T-helper 17 cell (primary cell): ENCODE data around the gene FMN1. TPM values are rescaled to one million over a fixed set of nuclear protein-coding genes. Genes with fewer than 3 reads are reported as not detected.

Experiments used
- ATAC-seq: fragments of 150-1000 bp; cut with Tn5 transposase; 2 replicates; pipeline ENCODE4 v1.10.0; 2021; ENCODE audit warnings: mild to moderate bottlenecking, moderate library complexity
- DNase-seq, 3 donors: peaks; one replicate each; pipeline versions ENCODE4 v3.0.0 to v3.0.0-alpha.2; 2020 to 2021
- H3K9me3 ChIP-seq: one replicate; pipeline ENCODE4 v1.7.0; 2013; ENCODE audit warnings: low read length, mild to moderate bottlenecking; ENCODE audit not compliant: control insufficient read depth, poor library complexity, severe bottlenecking
- H3K27ac Mint-ChIP-seq: one replicate; pipeline ENCODE4 v1.8.0; 2022; ENCODE audit warnings: mild to moderate bottlenecking, moderate library complexity, mixed read lengths
- H3K27me3 Mint-ChIP-seq: one replicate; pipeline ENCODE4 v1.8.0; 2022; ENCODE audit warnings: mixed read lengths
- H3K36me3 Mint-ChIP-seq: one replicate; pipeline ENCODE4 v1.8.0; 2022; ENCODE audit warnings: low read depth, mixed read lengths
- H3K4me1 Mint-ChIP-seq: one replicate; pipeline ENCODE4 v1.8.0; 2022; ENCODE audit warnings: mild to moderate bottlenecking, mixed read lengths
- H3K4me3 Mint-ChIP-seq: one replicate; pipeline ENCODE4 v1.8.0; 2022; ENCODE audit warnings: mild to moderate bottlenecking, moderate library complexity, mixed read lengths
- total RNA-seq, 4 donors: library from RNA in 2 of 4; stranded (reverse) in 2 of 4; gene quantifications; one replicate each; pipeline ENCODE4 v1.2.3 and lab custom pipeline; 2022 to 2026

The FMN1 gene
- total RNA-seq, 2 donors from 2014 or later: 18.7 to 35.2 TPM

GRCh38 chr15:33119865-33120264, 74.6 kb downstream of the FMN1 start:
- H3K9me3 ChIP-seq: no peaks in the 10 kb centered on the region
- Mint-ChIP-seq H3K36me3 (no peaks in the 10 kb centered on the region), H3K4me3 (no peak overlapping the region), H3K27ac (no peak overlapping the region), H3K27me3 (peaks cover 15% of the 10 kb centered on the region), H3K4me1 (peaks cover 8% of the 10 kb centered on the region)
- ATAC-seq: no peak
- no peak for DNase-seq

- Mint-ChIP-seq H3K36me3 (no peaks in the 10 kb centered on the region), H3K27ac (no peak overlapping the region), H3K4me1 (peaks cover 8% of the 10 kb centered on the region), H3K4me3 (no peak overlapping the region), H3K27me3 (peaks cover 15% of the 10 kb centered on the region)
- DNase-seq (no peak), ATAC-seq (no peak)
- no peaks in the 10 kb centered on the region for H3K9me3 ChIP-seq
Observed at GRCh38 chr15:33119273-33119672, 75.2 kb downstream of the FMN1 start.

- DNase-seq (no peak), ATAC-seq (no peak)
- H3K27me3 Mint-ChIP-seq: peaks cover 21% of the 10 kb centered on the region
- H3K4me1 Mint-ChIP-seq: peaks cover 4% of the 10 kb centered on the region
- no peaks in the 10 kb centered on the region for H3K36me3 Mint-ChIP-seq
- no peak overlapping the region for H3K4me3 Mint-ChIP-seq
- no peaks in the 10 kb centered on the region for H3K9me3 ChIP-seq
- no peak overlapping the region for H3K27ac Mint-ChIP-seq
Observed at GRCh38 chr15:33116198-33116597, 78.3 kb downstream of the FMN1 start.

DNA sequence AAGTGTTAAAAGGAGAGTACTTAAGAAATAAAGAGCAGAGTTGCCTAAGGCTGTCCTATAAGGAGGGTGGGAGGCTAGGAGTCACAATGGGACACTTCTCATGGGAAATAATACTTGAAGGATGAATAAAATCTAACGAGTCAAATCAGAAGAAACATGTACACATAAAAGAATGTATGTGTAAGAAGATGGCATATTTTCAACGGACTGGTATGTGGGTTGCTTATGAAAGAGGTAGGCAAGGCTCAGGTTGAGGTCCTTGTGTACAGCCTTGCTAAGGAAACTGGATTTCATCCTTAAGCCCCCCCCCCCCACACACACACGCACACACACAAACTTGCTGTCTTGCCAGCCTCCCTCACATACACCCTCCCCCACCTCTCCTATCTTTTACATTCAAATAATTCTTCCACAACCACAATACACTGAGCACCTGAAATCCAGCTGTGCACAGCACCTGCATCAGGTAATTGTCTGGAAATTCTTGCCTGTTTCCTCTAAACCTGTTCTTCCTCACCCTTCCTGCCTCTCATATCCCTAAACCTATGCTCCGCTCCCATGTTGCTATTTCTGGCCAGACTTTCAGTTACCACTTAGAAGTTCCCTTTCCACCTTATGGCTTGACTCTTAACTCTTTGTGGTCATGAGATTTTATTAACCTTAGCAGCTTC, 79.2 kb downstream of the FMN1 start:
- Mint-ChIP-seq H3K4me1 (peaks cover 4% of the 10 kb centered on the region), H3K4me3 (no peak overlapping the region), H3K27ac (no peak overlapping the region), H3K36me3 (no peaks in the 10 kb centered on the region), H3K27me3 (peaks cover 21% of the 10 kb centered on the region)
- no peak for ATAC-seq
- no peaks in the 10 kb centered on the region for H3K9me3 ChIP-seq
- no peak for DNase-seq

DNA sequence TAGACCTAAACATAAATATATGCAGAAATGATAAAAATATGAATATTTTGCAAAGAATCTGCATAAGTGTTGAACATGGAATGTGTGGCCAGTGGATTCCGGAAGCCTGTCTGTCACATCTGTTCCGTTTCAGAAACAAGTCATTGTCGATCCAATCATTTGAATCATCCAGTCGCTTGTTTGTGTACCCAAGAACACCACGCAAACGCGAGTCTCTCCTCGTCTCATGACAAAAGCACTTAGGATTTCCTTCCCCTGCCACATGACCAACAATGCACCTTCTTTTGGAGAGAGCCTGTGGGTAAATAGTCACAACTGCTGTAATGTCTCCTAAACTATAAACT, 80.2 kb downstream of the FMN1 start:
- peaks cover 4% of the 10 kb centered on the region for H3K4me1 Mint-ChIP-seq
- H3K27me3 Mint-ChIP-seq: peaks cover 21% of the 10 kb centered on the region
- DNase-seq (no peak), ATAC-seq (no peak)
- H3K27ac Mint-ChIP-seq: no peak overlapping the region
- no peaks in the 10 kb centered on the region for H3K36me3 Mint-ChIP-seq
- H3K4me3 Mint-ChIP-seq: no peak overlapping the region
- H3K9me3 ChIP-seq: no peaks in the 10 kb centered on the region

DNA sequence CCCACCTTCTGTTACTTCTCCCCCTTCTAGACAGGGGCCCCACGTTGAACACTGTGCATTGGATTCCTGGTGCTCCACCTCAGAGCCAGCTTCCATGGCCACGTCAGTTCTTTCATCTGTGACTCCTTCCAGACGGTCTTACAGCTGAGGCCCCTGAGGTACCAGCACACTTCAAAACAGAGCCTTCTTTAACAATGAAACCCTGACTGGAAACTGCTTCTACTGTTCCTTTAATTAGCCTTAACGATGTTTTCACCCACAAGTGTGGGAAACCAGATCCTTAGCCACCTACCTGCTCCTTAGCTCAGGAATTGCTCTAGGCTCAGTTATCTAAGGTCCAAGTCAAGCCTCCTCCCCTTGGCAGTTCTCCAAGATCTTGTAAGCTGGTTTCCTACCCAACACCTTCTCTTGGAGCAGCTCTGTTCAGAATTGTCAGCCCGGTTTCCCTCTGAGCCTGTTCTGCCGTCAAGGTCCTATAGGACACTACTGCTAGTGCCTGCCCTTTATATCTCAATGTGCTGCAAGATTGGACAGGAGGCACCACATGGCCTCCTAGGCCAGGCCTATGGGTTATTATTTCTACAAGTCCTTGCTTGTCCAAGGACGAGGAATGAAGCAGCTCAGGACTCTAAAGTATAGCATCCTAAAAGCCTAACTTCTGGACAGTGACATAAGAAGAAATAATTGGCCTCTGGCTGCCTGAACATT, 80.7 kb downstream of the FMN1 start:
- Mint-ChIP-seq H3K27me3 (peaks cover 21% of the 10 kb centered on the region), H3K27ac (peak overlapping the region; percentile 19), H3K36me3 (no peaks in the 10 kb centered on the region), H3K4me3 (no peak overlapping the region), H3K4me1 (peaks cover 4% of the 10 kb centered on the region)
- no peak for DNase-seq
- no peak for ATAC-seq
- no peaks in the 10 kb centered on the region for H3K9me3 ChIP-seq

DNA sequence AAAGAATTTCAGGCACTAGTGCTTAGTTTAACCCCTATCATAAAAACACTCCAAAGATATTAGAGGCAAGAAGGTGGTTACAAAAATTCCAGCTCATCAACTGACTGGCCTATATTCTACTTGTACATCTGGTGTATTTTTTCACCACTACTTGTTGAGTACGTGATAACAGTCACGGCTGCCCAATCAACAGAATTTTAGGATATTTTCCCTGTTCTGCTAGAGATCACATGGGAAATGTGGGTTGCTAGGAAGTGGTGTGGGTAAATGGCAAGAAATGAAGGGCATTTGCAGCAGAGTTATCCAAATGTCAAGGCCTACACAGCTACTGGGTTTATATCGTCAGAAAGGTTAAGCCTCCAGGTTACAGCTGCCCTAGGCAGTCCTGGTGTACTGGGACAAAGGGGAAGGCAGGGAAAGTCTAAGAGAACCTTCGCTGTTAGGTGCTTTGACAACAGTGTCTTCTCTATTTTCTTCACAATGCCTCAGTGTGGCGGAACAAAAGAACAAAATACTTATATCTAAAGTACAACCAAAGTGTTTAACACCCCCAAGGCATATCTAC, 81.9 kb downstream of the FMN1 start:
- ATAC-seq: no peak
- Mint-ChIP-seq H3K27me3 (peaks cover 18% of the 10 kb centered on the region), H3K27ac (no peak overlapping the region), H3K4me1 (peaks cover 4% of the 10 kb centered on the region), H3K4me3 (no peak overlapping the region), H3K36me3 (no peaks in the 10 kb centered on the region)
- DNase-seq: no peak
- no peaks in the 10 kb centered on the region for H3K9me3 ChIP-seq

DNA sequence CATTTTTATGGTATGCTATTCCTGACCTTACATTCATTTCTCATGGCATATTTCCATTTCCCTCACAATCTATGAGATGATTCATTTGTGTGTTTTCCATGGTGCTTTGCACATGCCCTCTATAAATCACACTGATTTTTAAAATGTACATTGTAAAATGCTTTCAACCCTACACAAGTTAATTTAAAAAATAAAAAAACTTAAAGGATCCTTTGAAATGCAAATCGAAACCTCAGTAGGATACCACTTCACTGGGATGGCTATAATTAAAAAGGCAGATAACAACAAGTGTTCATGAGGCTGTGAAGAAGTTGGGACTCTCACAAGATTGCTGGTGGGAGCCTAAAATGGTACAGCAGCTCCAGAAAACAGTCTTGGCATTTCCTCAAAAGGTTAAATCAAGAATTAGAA, 83.5 kb downstream of the FMN1 start:
- no peak overlapping the region for H3K27ac Mint-ChIP-seq
- H3K27me3 Mint-ChIP-seq: peaks cover 6% of the 10 kb centered on the region
- ATAC-seq: no peak
- peaks cover 3% of the 10 kb centered on the region for H3K4me1 Mint-ChIP-seq
- H3K4me3 Mint-ChIP-seq: no peak overlapping the region
- H3K36me3 Mint-ChIP-seq: no peaks in the 10 kb centered on the region
- DNase-seq: no peak
- no peaks in the 10 kb centered on the region for H3K9me3 ChIP-seq

- Mint-ChIP-seq H3K27me3 (peaks cover 6% of the 10 kb centered on the region), H3K27ac (no peak overlapping the region), H3K4me3 (no peak overlapping the region), H3K4me1 (peaks cover 7% of the 10 kb centered on the region), H3K36me3 (no peaks in the 10 kb centered on the region)
- no peaks in the 10 kb centered on the region for H3K9me3 ChIP-seq
- ATAC-seq: no peak
- no peak for DNase-seq
Observed at GRCh38 chr15:33109345-33109744, 85.2 kb downstream of the FMN1 start.

DNA sequence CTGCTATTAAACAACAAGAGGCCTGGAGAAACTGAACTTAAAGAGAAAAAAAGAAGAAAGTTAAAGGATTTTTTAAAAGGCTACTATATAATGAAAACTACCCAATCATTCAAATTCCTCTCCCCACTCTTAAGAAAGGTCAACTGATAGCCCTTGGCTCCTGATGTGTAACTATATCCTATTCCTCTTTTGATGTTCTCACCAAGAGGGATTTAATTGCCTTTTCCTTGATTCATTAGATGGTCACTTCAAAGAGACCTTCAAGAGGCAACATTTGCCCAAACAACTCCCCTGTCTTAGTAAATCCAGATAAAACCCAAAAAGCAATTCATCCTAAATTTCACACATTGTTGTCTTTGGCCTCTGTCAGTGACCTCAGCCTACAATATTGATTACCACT, 86.0 kb downstream of the FMN1 start:
- DNase-seq (no peak), ATAC-seq (no peak)
- H3K4me1 Mint-ChIP-seq: peaks cover 8% of the 10 kb centered on the region
- no peaks in the 10 kb centered on the region for H3K9me3 ChIP-seq
- H3K36me3 Mint-ChIP-seq: no peaks in the 10 kb centered on the region
- H3K4me3 Mint-ChIP-seq: no peak overlapping the region
- H3K27ac Mint-ChIP-seq: no peak overlapping the region
- H3K27me3 Mint-ChIP-seq: peaks cover under 1% of the 10 kb centered on the region

DNA sequence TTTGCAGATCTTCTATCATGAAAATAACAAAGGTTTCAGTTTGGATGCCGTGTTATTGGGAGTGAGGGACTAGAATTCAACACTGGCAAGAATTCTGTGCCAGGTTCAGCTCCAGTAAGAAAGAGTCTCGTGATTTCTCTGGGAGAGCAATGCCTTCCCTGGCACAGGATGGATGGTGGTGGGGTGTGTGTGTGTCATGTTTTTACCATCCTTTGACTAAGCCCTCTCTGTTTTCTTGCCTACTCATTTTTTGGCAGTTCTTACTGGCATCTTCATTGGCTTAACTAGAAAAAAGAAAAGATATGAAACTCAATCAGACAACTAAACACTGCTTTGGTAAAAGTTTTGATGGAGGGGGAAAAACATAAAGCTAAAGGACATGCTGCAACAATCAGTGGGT, 86.6 kb downstream of the FMN1 start:
- no peak for ATAC-seq
- no peaks in the 10 kb centered on the region for H3K36me3 Mint-ChIP-seq
- no peaks in the 10 kb centered on the region for H3K27me3 Mint-ChIP-seq
- no peak overlapping the region for H3K4me3 Mint-ChIP-seq
- H3K4me1 Mint-ChIP-seq: peaks cover 8% of the 10 kb centered on the region
- no peaks in the 10 kb centered on the region for H3K9me3 ChIP-seq
- H3K27ac Mint-ChIP-seq: no peak overlapping the region
- DNase-seq: no peak

DNA sequence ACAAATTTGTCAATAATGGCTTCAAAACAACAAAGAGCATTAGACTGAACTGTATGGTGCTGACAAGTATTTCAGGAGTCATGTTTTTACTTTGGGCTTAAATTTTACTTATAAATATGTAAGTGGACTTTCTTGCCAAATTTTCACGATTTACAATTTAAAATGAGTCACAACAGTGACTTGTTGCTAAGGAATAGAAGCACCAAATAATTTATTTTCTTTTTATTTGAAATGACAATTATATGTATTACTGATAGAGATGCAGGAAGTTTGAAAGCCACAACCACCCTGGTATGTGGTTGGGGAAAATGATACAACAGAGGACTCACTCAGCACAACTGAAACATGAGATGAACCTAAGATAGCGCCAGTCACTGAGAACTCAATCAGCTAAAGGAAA, 90.3 kb downstream of the FMN1 start:
- no peaks in the 10 kb centered on the region for H3K36me3 Mint-ChIP-seq
- DNase-seq (no peak), ATAC-seq (peak; percentile 100)
- H3K27ac Mint-ChIP-seq: peak overlapping the region; percentile 69
- no peaks in the 10 kb centered on the region for H3K27me3 Mint-ChIP-seq
- H3K9me3 ChIP-seq: no peaks in the 10 kb centered on the region
- peak overlapping the region; percentile 56 for H3K4me3 Mint-ChIP-seq
- peaks cover 8% of the 10 kb centered on the region for H3K4me1 Mint-ChIP-seq

GRCh38 chr15:33101036-33101435, 93.5 kb downstream of the FMN1 start:
- H3K4me1 Mint-ChIP-seq: peaks cover 12% of the 10 kb centered on the region
- ATAC-seq (no peak), DNase-seq (no peak)
- no peak overlapping the region for H3K4me3 Mint-ChIP-seq
- H3K9me3 ChIP-seq: no peaks in the 10 kb centered on the region
- H3K36me3 Mint-ChIP-seq: no peaks in the 10 kb centered on the region
- no peak overlapping the region for H3K27ac Mint-ChIP-seq
- H3K27me3 Mint-ChIP-seq: no peaks in the 10 kb centered on the region

- no peak overlapping the region for H3K27ac Mint-ChIP-seq
- no peaks in the 10 kb centered on the region for H3K27me3 Mint-ChIP-seq
- DNase-seq (no peak), ATAC-seq (no peak)
- H3K36me3 Mint-ChIP-seq: no peaks in the 10 kb centered on the region
- H3K4me1 Mint-ChIP-seq: peaks cover 10% of the 10 kb centered on the region
- H3K9me3 ChIP-seq: no peaks in the 10 kb centered on the region
- H3K4me3 Mint-ChIP-seq: no peak overlapping the region
Observed at GRCh38 chr15:33100314-33100713, 94.2 kb downstream of the FMN1 start.
